Osteocyte (in vitro differentiated cells): ENCODE measurements around the gene ACOXL. TPM values are rescaled to one million over a fixed set of nuclear protein-coding genes. Genes with fewer than 3 reads are reported as not detected.
"Not testable (repeated sequence)": the region's sequence is repeated elsewhere in the genome, so short reads cannot be mapped to it uniquely, and the experiment has no call there.

ENCODE experiments used
- DNase-seq: peaks from one replicate; pipeline ENCODE4 v3.0.0; 2021; ENCODE audit warnings: mixed read lengths; ENCODE audit not compliant: unreplicated experiment; ENCODE audit errors: extremely low spot score
- H3K27ac Mint-ChIP-seq: one replicate; pipeline ENCODE4 v1.8.0; 2021; ENCODE audit warnings: mild to moderate bottlenecking, mixed read lengths; ENCODE audit not compliant: unreplicated experiment
- H3K27me3 Mint-ChIP-seq: one replicate; pipeline ENCODE4 v1.8.0; 2021; ENCODE audit warnings: mixed read lengths; ENCODE audit not compliant: unreplicated experiment
- H3K36me3 Mint-ChIP-seq: one replicate; pipeline ENCODE4 v1.8.0; 2021; ENCODE audit warnings: mixed read lengths; ENCODE audit not compliant: unreplicated experiment
- H3K4me1 Mint-ChIP-seq: one replicate; pipeline ENCODE4 v1.8.0; 2021; ENCODE audit warnings: mixed read lengths; ENCODE audit not compliant: unreplicated experiment
- H3K4me3 Mint-ChIP-seq: one replicate; pipeline ENCODE4 v1.8.0; 2021; ENCODE audit warnings: mild to moderate bottlenecking, moderate library complexity, mixed read lengths; ENCODE audit not compliant: unreplicated experiment
- H3K9me3 Mint-ChIP-seq: one replicate; pipeline ENCODE4 v1.8.0; 2021; ENCODE audit warnings: mixed read lengths; ENCODE audit not compliant: unreplicated experiment
- CTCF ChIP-seq: fragments of 200-600 bp; sonication (generic); IDR thresholded peaks from 2 replicates; pipeline ENCODE4 v1.5.0; 2021; ENCODE audit warnings: antibody characterized with exemption, mild to moderate bottlenecking, moderate library complexity
- long read RNA-seq: library from polyadenylated mRNA; unstranded; transcript quantifications from one replicate; pipeline ENCODE4 v2.0.0, GENCODE V29; 2021
- total RNA-seq: library from RNA; stranded (reverse); gene quantifications from 2 replicates; pipeline ENCODE4 v1.2.1, GENCODE V29; 2021

Gene ACOXL
- total RNA-seq, result not detected in 2 replicates
- long read RNA-seq, result 0 reads

- Mint-ChIP-seq H3K27ac (no peak within 1 kb of the TSS), H3K9me3 (no peaks in the 10 kb centered on the region), H3K36me3 (peaks cover 3% of the 10 kb centered on the region), H3K4me3 (no peak within 1 kb of the TSS), H3K4me1 (peaks cover 13% of the 10 kb centered on the region), H3K27me3 (peaks cover 89% of the 10 kb centered on the region)
- TF ChIP-seq CTCF, result no peak
- no peak for DNase-seq
Observed at GRCh38 chr2:110732422-110733413, at the start of gene ACOXL. Gene ACOXL, plus strand, starts transcription at chr2:110732573. Its CDS starts 35,817 bp downstream, at chr2:110768390.

- no peak for TF ChIP-seq CTCF
- no peak for DNase-seq
- H3K4me1 Mint-ChIP-seq, result peaks cover 13% of the 10 kb centered on the region
- H3K27me3 Mint-ChIP-seq, result peaks cover 38% of the 10 kb centered on the region
- no peak overlapping the region for H3K27ac Mint-ChIP-seq
- H3K4me3 Mint-ChIP-seq, result no peak overlapping the region
- H3K9me3 Mint-ChIP-seq, result peaks cover 5% of the 10 kb centered on the region
- no peaks in the 10 kb centered on the region for H3K36me3 Mint-ChIP-seq
Observed at GRCh38 chr2:110682872-110683271, 49.5 kb upstream of the ACOXL start.

GRCh38 chr2:110687775-110688484, 44.4 kb upstream of the ACOXL start:
- H3K4me1 Mint-ChIP-seq, DNase-seq, H3K36me3 Mint-ChIP-seq, H3K4me3 Mint-ChIP-seq, H3K27ac Mint-ChIP-seq: not testable (repeated sequence)
- Mint-ChIP-seq H3K27me3 (peaks cover 70% of the 10 kb centered on the region), H3K9me3 (peaks cover 11% of the 10 kb centered on the region)

GRCh38 chr2:110688594-110689091, 43.7 kb upstream of the ACOXL start:
- H3K4me3 Mint-ChIP-seq, result no peak overlapping the region
- no peak for TF ChIP-seq CTCF
- peaks cover 11% of the 10 kb centered on the region for H3K9me3 Mint-ChIP-seq
- H3K4me1 Mint-ChIP-seq, result no peaks in the 10 kb centered on the region
- DNase-seq, result no peak
- H3K36me3 Mint-ChIP-seq, result no peaks in the 10 kb centered on the region
- no peak overlapping the region for H3K27ac Mint-ChIP-seq
- H3K27me3 Mint-ChIP-seq, result peaks cover 69% of the 10 kb centered on the region

GRCh38 chr2:110690083-110690965, 42.0 kb upstream of the ACOXL start:
- Mint-ChIP-seq H3K27me3 (peaks cover 70% of the 10 kb centered on the region), H3K27ac (no peak overlapping the region), H3K4me3 (no peak overlapping the region), H3K9me3 (peaks cover 11% of the 10 kb centered on the region), H3K36me3 (no peaks in the 10 kb centered on the region), H3K4me1 (no peaks in the 10 kb centered on the region)
- DNase-seq, result no peak
- TF ChIP-seq CTCF, result no peak
